HG03354 (cell line): ENCODE results near the gene NDRG2.
"Not testable (repeated sequence)": the region's sequence is repeated elsewhere in the genome, so short reads cannot be mapped to it uniquely, and the experiment has no call there.

Experiments used
- ATAC-seq: cut with Tn5 transposase; IDR thresholded peaks from one replicate; pipeline ENCODE4 v1.9.1; 2021; ENCODE audit warnings: mild to moderate bottlenecking; ENCODE audit not compliant: unreplicated experiment, poor library complexity, severe bottlenecking

Gene NDRG2

DNA sequence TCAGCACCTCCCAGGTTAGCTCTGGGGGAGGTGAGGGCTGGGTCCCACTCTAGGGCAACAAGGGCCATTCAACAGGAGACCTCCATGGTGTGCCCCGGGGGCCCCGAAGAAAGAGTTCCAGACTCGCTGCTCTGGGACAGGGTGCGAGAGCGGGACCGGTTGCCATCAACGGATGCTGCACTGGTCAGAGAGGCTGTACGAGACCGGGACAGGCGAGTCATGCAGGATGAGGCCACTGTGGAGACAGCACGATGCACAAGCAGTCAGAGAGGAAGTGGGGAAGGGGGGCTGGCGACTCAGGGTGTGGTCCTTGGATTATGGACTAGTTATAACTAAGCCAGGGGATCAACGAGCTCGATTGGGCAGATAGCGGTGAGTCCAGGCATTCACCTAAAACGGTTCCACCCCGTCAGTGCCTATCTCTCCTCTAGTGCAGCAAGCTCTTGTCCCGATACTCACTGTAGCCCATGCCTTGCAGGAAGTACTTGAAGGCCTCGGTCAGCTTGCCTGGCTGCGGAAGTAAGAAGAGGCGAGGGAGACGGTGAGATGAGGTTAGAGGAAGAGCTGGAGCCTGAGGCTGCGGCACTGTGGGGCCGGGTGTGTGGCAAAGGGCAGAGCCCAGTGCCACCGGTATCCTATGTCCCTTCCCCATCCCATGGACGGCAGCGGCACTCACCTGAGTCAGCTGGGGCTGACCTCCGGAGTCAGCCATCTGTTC, 7.2 kb downstream of the NDRG2 start:
- ATAC-seq: no peak

- ATAC-seq: no peak
Observed at GRCh38 chr14:21016413-21017190, 8.3 kb downstream of the NDRG2 start.

GRCh38 chr14:21015312-21015711, 9.5 kb downstream of the NDRG2 start:
- no peak for ATAC-seq

DNA sequence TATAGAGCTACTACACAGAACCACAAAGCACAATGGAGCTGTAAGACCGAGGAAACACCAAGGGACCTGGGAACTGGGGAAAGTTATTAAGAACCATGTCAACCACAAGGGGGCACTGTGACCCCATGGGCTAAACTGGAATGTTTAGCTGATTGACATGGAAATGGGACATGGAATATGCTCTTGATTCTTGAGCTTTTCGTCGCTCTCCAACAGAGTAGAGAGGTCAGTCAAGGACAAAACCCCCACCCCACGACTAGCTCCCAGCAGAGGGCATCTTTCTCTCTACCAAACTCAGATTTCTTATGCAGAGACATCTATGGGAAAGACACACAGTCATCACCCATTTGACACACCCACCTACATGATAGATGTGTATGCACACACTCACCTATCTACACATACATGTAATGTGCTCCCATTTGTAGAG, 10.1 kb downstream of the NDRG2 start:
- ATAC-seq: peak; percentile 76

- no peak for ATAC-seq
Observed at GRCh38 chr14:21011136-21011535, 13.7 kb downstream of the NDRG2 start.

- ATAC-seq: not testable (repeated sequence)
Observed at GRCh38 chr14:21009721-21010120, 15.1 kb downstream of the NDRG2 start.

- no peak for ATAC-seq
Observed at GRCh38 chr14:21003788-21004346, 21.0 kb downstream of the NDRG2 start.

GRCh38 chr14:21001218-21001617, 23.6 kb downstream of the NDRG2 start:
- no peak for ATAC-seq

DNA sequence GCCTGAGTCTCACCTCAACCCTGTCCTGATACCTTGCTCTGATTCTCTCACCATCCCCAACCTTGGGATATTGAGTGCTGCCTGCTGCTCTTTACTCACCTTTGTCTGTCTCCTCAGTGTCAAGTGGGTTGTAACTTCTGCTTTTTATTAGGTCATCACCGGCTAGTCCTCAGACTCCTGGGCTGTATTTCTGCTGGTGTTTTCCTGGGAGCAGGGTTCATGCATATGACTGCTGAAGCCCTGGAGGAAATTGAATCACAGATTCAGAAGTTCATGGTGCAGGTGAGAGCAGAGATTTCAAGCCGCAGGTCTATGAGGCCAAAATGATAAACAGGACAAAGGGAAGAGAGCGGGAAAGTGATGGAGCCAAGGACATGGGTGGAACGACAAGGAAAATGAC, 25.3 kb downstream of the NDRG2 start:
- ATAC-seq: no peak

DNA sequence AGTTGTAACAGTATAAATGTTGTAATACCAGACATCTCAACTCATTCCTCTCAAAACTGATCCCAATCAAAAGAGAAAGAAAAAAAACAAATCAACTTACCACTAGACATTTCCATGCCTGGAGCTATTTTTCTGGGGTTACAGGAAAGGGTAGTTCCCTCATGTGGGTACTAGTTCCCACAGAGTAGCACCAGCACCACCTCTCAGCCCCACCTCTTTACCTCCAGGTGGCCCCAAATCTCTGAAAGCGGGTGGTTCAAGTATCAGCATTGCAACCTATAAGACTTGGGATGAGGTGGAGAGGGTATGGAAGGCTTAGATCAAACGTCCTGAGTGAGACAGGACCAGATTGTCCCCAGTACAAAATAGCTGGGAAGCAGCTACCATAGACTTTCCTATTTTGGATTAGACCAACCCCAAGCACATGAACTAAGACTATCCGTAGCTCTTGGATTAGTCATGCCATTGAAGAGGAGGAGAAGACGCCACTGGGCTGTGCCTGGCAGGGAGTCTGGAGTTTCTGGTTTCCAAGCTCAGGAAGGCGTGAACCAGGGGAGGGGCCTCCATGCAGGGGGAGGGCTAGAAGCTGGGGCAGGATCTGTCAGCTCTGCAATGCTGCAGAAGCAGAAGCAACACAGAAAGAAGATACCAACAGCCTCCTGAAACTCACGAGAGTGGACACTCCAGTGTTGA, 26.0 kb downstream of the NDRG2 start, which contains the start of gene SLC39A2:
TSS of gene SLC39A2 (plus strand) at position 620 of the 693 bp plus-strand sequence. CDS start 154 bp downstream, outside the sequence.
- no peak for ATAC-seq

DNA sequence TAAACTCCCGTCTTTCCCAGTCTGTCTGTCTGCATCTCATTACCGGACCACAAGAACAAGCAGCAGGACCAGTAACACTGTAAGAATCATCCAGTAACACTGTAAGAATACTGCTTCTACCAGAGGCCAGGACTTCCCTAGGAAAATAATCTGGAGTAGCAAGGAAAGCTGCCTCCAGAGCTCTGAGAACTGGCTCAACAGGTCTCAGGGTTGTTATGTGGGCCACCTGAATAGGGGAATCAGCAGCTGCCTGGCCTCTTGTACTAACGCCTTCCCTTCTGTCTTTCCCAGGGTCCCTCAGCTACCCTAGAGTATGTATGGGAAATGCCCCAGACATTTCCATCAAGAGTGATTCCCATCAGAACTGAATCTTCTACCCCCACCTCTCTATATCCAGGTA, 26.7 kb downstream of the NDRG2 start:
- ATAC-seq: no peak

DNA sequence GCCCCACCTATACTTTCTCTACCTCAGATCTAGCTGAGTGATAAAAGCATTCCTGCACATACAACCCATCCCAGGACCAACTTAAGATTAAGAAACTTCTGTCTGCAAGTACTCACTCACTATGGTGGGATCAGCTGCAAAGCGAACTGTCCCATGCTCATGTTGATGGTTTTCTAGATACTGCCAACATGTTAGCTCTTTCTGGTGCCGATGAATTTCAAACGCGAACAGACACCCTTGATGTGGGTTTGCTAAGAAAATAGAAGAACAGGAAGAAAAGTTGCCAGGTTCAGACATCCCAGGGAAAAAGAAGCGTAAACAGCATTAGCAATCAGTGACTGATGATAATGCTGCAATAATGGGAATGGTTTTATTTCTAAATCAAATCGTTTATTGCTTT, 27.3 kb downstream of the NDRG2 start:
- no peak for ATAC-seq

GRCh38 chr14:20997115-20997514, 27.7 kb downstream of the NDRG2 start:
- no peak for ATAC-seq

DNA sequence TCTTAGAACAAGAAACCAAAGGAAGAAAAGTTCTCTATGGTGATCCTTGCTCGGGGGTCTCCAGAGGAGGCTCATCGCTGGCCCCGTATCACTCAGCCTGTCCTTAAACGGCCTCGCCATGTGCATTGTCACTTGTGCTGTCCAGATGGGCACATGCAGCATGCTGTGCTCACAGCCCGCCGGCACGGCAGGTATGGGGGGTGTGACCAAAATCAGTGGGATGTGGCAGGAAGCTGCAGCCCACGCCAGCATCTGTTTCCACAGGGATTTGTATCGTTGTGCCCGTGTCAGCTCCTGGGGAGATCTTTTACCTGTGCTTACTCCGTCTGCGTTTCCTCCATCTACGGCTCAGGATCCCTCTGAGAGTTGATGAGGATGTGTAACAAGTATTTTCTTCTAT, 28.3 kb downstream of the NDRG2 start:
- ATAC-seq: no peak

DNA sequence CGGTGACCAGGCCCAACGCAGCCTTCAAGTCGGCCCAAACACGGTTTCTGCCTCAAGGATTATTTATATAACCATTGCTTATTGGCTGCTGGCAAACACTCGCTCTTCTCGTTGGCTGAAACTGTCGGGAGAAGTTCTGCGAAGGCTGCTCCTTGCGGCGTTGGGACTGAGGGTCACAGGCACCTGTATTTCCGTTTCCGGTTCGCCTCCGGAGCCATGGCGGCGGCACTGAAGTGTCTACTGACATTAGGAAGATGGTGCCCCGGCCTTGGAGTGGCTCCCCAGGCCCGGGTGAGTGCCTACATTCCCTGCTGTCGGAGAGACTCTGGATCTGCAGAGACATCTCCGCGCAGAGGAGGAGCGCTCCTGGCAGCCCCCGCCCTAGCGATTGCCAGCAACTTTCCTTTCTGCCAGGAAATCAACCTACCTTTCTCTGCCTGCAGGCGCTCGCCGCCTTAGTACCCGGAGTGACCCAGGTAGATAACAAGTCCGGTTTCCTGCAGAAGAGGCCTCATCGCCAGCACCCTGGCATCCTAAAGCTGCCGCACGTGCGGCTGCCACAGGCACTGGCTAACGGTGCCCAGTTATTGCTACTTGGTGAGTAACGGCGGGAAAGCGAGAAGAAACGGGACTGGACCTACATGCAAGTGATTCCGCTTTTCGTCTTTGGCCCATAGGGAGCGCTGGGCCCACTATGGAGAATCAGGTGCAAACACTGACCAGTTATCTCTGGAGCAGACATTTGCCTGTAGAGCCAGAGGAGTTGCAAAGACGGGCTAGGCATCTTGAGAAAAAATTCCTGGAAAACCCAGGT, 34.9 kb downstream of the NDRG2 start, which contains the start of gene METTL17:
TSS of gene METTL17 (plus strand) at position 194 of the 814 bp plus-strand sequence. CDS start at position 217, 23 bp downstream.
- ATAC-seq: peak; percentile 98

DNA sequence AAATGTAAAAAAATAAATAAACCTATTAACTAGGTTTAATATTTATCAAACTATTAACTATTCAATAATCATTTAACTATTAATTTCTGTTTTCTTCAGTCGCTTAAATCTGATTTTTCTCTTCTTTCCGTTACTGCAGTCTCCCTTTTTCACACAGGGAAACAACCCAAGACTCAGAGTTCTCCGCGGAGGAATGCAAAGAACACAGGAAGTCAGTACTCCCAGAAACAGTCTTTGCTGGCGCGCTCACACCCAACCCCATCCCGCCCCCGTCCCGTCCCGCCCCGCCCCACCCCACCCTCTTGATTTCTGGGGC, 35.4 kb downstream of the NDRG2 start:
- ATAC-seq: no peak

DNA sequence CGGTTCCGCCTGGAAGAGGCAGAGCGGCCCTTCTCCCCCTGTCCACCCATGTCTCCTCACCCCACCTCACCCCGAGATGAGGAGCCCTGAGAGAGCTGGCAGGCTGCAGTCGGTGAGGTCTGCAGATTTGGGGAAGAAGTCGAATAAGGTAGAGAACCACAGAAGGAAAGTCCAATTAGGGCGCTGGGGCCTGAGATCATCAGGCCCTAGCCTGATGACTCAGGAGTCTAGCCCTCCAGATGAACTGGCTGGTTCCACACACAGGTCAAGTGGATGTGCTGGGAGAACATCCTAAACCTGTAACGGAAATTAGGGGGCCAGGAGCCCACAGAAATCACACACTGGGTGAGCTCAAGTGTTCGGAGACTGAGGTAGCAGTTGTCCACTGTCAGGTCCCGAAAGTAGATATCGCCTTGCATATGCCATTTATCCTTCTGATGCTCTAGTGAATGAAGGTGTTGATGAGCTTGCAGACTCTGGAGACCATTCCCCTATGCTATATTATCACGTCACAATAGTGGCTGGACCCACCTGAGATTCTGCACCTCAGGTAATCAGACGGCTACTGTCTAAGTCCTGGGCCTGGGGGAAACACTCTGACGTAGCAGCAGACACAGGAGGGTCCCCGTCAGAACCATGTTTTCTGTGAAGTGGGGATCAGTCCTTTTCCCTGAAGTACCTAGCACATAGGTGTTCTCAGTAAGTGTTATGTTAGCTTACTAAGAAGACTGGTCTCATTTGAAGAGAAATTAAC, 36.0 kb downstream of the NDRG2 start:
- no peak for ATAC-seq

DNA sequence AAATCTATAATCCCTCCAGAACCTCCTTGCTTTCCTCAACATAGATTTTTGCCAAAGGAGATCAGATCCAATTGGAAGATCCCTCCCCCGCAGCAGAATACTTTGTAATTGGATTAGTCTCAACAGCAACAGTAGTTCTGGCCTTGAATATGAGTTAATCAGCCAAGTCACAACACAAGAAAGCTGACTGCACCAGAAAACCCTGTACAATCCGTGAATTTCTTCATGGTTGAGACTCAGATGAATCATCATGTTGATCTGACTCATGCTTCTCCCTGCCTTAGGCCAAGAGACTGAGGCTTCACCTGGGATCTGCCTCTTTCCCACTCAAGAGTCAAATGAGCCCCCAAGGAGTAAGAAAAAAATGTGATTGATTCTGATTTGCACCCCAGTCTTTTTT, 38.0 kb downstream of the NDRG2 start:
- ATAC-seq: no peak

DNA sequence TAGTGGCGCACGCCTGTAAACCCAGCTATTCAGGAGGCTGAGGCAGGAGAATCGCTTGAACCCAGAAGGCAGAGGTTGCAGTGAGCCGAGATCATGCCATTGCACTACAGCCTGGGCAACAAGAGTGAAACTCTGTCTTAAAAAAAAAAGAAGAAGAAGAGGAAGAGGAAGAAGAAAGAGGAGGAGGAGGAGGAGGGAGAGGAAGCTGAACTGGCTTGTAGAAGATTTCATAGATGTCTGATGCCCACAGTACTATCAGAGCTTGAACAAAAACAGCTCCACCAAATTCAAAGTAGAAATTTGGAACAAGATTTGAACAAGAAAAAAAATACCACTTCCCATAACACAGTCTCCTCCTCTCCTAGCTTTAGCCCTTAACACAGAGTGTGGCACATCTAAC, 39.2 kb downstream of the NDRG2 start:
- not testable (repeated sequence) for ATAC-seq
